Gastroesophageal sphincter (tissue), 4 donors: ENCODE measurements around the gene RPL29. TPM values are rescaled to one million over a fixed set of nuclear protein-coding genes. Genes with fewer than 3 reads are reported as not detected.
A peak's percentile ranks its signal among the peaks of the same experiment; 100 is the strongest.

Experiments used
- ATAC-seq: fragments of 150-250 bp; one replicate; pipeline ENCODE4 v1.9.1; 2016; ENCODE audit warnings: mild to moderate bottlenecking, moderate library complexity
- H3K27ac ChIP-seq, 4 donors: fragments of 200-600 bp; sonication (generic) in 3 of 4; 1 replicate in 3 of 4; 2 replicates in 1 of 4; pipeline ENCODE4 v1.5.1; 2016 to 2019
- H3K27me3 ChIP-seq: fragments of 200-600 bp; sonication (generic); one replicate; pipeline ENCODE4 v1.5.1; 2019
- H3K36me3 ChIP-seq, 2 donors: fragments of 200-600 bp; sonication (generic); one replicate each; pipeline ENCODE4 v1.5.1; 2019; ENCODE audit warnings: control low read depth in 1 of 2
- H3K4me1 ChIP-seq, 3 donors: fragments of 200-600 bp; sonication (generic); 1 replicate in 2 of 3; 2 replicates in 1 of 3; pipeline ENCODE4 v1.5.1; 2016 to 2019; ENCODE audit warnings: control low read depth in 2 of 3
- H3K4me3 ChIP-seq, 2 donors: fragments of 200-600 bp; sonication (generic); one replicate each; pipeline ENCODE4 v1.5.1; 2019; ENCODE audit warnings: mild to moderate bottlenecking in 1 of 2, moderate library complexity in 1 of 2
- H3K9me3 ChIP-seq, 3 donors: fragments of 200-600 bp; sonication (generic); one replicate each; pipeline ENCODE4 v1.5.1; 2017 to 2019; ENCODE audit warnings: control low read depth in 2 of 3
- EP300 ChIP-seq: sonication (generic); formaldehyde crosslinking; IDR thresholded peaks from one replicate; pipeline ENCODE4 v1.6.1; 2017; ENCODE audit warnings: antibody characterized with exemption, mild to moderate bottlenecking
- POLR2A ChIP-seq, 2 donors: fragments of 450-650 bp; IDR thresholded peaks; one replicate each; pipeline ENCODE4 v1.6.1; 2017; ENCODE audit warnings: antibody characterized with exemption in 2 of 2, mild to moderate bottlenecking in 2 of 2, moderate library complexity in 1 of 2
- POLR2AphosphoS5 ChIP-seq: sonication (generic); formaldehyde crosslinking; IDR thresholded peaks from one replicate; pipeline ENCODE4 v1.6.1; 2017; ENCODE audit warnings: antibody characterized with exemption
- WGBS, 2 donors: methylation state at CpG; one replicate each; pipeline ENCODE4 v1.1.5; 2018; ENCODE audit warnings: low coverage in 1 of 2; 5-methylcytosine and 5-hydroxymethylcytosine counted together
- total RNA-seq, 4 donors: library from RNA; depleted of rRNA; stranded (reverse); fragments of >200 nt; gene quantifications; one replicate each; pipeline ENCODE4 v1.1.0, GENCODE V29; 2016
- TF ChIP-seq, protein P1 (sequence below), 4 experiments: fragments of 200-600 bp in 2 of 4; fragments of 450-650 bp in 2 of 4; sonication (generic) in 1 of 4; IDR thresholded peaks; one replicate each; pipeline ENCODE4 v1.5.1; 2017 to 2019; ENCODE audit warnings: antibody characterized with exemption in 4 of 4, mild to moderate bottlenecking in 2 of 4, moderate library complexity in 2 of 4

Gene RPL29
- total RNA-seq, 4 donors from 2014 or later = 775 to 1,945 (median 1,298) TPM

DNA sequence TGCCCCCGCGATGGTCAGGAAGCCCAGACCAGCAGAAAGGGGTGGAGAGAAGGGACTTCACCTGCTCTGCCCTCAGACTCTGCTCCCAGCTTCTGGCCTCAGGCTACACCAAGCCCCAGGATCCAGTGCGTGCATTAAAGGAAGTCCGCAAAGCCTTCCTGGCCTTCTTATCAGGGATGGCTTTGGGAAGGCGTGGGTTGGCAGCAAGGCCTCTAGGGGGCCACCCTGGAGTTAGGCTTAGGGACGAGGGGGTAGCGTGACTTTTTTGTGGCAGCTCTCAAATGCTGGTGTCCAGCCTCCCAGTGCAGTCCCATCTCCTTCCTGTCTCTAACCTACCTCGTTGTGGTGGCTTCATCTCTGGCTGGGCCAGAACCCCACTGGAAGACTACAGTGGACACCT lies 18.9 kb upstream of the RPL29 start:
- no peak overlapping the region for H3K27ac ChIP-seq
- H3K27me3 ChIP-seq = no peaks in the 10 kb centered on the region
- no peaks in the 10 kb centered on the region for H3K36me3 ChIP-seq
- no peak for ATAC-seq
- TF ChIP-seq, protein P1, sequence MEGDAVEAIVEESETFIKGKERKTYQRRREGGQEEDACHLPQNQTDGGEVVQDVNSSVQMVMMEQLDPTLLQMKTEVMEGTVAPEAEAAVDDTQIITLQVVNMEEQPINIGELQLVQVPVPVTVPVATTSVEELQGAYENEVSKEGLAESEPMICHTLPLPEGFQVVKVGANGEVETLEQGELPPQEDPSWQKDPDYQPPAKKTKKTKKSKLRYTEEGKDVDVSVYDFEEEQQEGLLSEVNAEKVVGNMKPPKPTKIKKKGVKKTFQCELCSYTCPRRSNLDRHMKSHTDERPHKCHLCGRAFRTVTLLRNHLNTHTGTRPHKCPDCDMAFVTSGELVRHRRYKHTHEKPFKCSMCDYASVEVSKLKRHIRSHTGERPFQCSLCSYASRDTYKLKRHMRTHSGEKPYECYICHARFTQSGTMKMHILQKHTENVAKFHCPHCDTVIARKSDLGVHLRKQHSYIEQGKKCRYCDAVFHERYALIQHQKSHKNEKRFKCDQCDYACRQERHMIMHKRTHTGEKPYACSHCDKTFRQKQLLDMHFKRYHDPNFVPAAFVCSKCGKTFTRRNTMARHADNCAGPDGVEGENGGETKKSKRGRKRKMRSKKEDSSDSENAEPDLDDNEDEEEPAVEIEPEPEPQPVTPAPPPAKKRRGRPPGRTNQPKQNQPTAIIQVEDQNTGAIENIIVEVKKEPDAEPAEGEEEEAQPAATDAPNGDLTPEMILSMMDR (IDR thresholded peaks at IDR 0.05) = peak in 1 of 4 experiments; percentile 15
- TF ChIP-seq EP300 = no peak
- no peaks in the 10 kb centered on the region for H3K9me3 ChIP-seq
- H3K4me1 ChIP-seq = peaks cover 0 to 34% (median 6%) of the 10 kb centered on the region in 3 donors
- WGBS, 2 donors = 80% methylated on average over 2 of the region's 8 CpGs; no CpG with 5 or more reads in 1 of the 2 donors
- H3K4me3 ChIP-seq = no peak overlapping the region

DNA sequence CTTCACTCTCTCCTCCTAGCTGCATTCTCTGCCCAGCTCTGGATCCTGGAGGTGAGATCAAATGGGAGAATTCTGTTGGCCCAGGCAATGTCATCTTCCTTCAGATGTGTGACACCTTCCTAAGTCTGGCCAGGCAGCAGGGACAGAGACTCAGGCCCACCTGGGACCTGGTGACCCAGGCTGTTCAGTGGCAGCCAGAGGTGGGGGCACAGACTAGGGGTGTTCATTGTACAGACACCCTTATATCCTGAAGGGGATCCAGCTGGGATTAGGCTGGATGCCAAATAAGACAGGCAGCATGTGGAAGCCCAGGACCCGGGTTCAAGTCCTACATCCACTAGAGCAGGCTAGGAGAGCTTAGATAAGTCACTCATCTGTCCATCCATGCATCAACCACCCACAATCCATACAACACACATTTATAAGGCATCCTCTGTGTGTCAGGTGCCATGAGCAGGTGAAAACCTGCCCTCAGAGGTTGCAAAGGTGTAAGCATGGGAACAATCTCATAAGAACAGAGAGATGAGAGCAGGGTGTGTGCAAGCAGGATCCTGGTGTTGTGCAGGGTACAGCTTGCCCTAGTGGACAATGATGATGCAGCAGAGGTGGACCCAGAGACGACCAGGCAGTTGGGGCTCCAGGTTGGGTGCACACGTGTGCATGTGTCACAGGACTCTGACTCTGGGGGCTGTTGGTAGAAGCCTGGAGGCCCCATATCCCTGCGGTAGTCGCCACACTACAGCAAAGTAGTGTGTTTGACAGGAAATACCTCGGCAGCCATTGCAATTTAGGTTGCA lies 18.3 kb upstream of the RPL29 start:
- TF ChIP-seq, protein P1 (IDR thresholded peaks at IDR 0.05) = no peak
- no peak for TF ChIP-seq POLR2AphosphoS5
- no peak for TF ChIP-seq POLR2A (IDR thresholded peaks at IDR 0.05)
- TF ChIP-seq EP300 = no peak
- H3K27ac ChIP-seq = no peak overlapping the region
- no peaks in the 10 kb centered on the region for H3K9me3 ChIP-seq
- no peak for ATAC-seq
- 91% methylated on average over 5 of the region's 6 CpGs; no CpG with 5 or more reads in 1 of the 2 donors for WGBS, 2 donors
- H3K27me3 ChIP-seq = no peaks in the 10 kb centered on the region
- H3K36me3 ChIP-seq = no peaks in the 10 kb centered on the region
- no peak overlapping the region for H3K4me3 ChIP-seq
- H3K4me1 ChIP-seq = peaks cover 0 to 28% (median under 1%) of the 10 kb centered on the region in 3 donors

DNA sequence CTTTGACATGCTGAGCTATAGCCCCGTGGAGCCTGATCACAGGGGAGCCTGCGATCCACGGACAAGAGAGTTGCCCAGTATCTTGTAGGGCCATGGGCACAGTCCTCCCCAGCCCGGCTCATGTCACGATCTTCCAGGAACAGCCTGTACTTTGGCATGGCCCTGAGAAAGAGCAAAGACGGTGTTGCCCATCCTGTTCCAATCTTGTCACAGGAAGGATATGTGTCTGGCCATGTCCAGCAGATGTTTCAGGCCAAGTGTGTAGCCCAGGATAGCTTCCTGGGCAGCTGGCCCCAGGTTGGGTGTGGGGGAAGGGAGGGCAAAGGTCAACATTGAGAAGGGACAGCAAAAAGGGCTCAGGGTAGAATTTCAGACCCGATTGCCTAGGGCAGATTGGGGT lies 17.0 kb upstream of the RPL29 start:
- TF ChIP-seq, protein P1 (IDR thresholded peaks at IDR 0.05) = no peak
- TF ChIP-seq EP300 (no peak), POLR2AphosphoS5 (no peak), POLR2A (IDR thresholded peaks at IDR 0.05) (no peak)
- Histone ChIP-seq H3K36me3 (no peaks in the 10 kb centered on the region), H3K27me3 (no peaks in the 10 kb centered on the region), H3K27ac (no peak overlapping the region), H3K4me1 (peaks cover 0 to 21% (median 0%) of the 10 kb centered on the region in 3 donors), H3K9me3 (no peaks in the 10 kb centered on the region), H3K4me3 (no peak overlapping the region)
- no peak for ATAC-seq
- 76% methylated on average over 2 of the region's 7 CpGs; no CpG with 5 or more reads in 1 of the 2 donors for WGBS, 2 donors

- no peaks in the 10 kb centered on the region for H3K36me3 ChIP-seq
- no peak for ATAC-seq
- H3K4me1 ChIP-seq = peaks cover 0 to 18% (median 9%) of the 10 kb centered on the region in 3 donors
- H3K9me3 ChIP-seq = no peaks in the 10 kb centered on the region
- TF ChIP-seq POLR2A (IDR thresholded peaks at IDR 0.05) = no peak
- TF ChIP-seq POLR2AphosphoS5 = no peak
- TF ChIP-seq, protein P1 (IDR thresholded peaks at IDR 0.05) = no peak
- H3K4me3 ChIP-seq = no peak overlapping the region
- H3K27ac ChIP-seq = no peak overlapping the region
- H3K27me3 ChIP-seq = no peaks in the 10 kb centered on the region
Measured at GRCh38 chr3:52010431-52010830, 14.7 kb upstream of the RPL29 start.

DNA sequence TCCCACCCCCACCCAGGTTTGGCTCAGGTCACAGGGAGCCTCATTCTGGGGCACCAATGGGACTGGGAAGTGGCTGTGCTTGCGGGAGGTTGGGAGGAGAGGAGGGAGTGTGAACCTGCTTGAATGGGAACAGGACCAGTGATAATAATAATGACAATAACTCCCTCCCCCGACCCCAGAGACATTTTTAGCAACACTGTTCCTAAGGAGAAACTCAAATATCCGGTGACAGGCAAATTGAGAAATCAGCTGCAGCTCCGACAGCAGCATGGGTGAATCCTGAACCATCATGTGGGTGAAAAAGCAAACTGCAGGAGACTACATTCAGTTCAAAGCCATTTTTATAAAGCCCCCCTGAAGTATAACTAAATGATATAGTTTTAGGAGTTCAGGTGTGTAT lies 11.6 kb upstream of the RPL29 start:
- no peaks in the 10 kb centered on the region for H3K9me3 ChIP-seq
- H3K4me3 ChIP-seq = no peak overlapping the region
- no peaks in the 10 kb centered on the region for H3K36me3 ChIP-seq
- WGBS, 2 donors = 67 to 80% methylated on average over 3 of the region's 4 CpGs
- H3K4me1 ChIP-seq = peaks cover 0 to 29% (median 12%) of the 10 kb centered on the region in 3 donors
- H3K27me3 ChIP-seq = no peaks in the 10 kb centered on the region
- H3K27ac ChIP-seq = no peak overlapping the region
- no peak for ATAC-seq
- TF ChIP-seq POLR2A (IDR thresholded peaks at IDR 0.05) = no peak
- TF ChIP-seq, protein P1 (IDR thresholded peaks at IDR 0.05) = no peak
- TF ChIP-seq POLR2AphosphoS5 = no peak
- TF ChIP-seq EP300 = no peak
